Upper lobe of right lung (tissue), 1 donor: Measurements from ENCODE around the gene CISD2. TPM values are rescaled to one million over a fixed set of nuclear protein-coding genes. Genes with fewer than 3 reads are reported as not detected.
"Not testable (repeated sequence)": the region's sequence is repeated elsewhere in the genome, so short reads cannot be mapped to it uniquely, and the experiment has no call there.

Experiments used
- ATAC-seq: fragments of 200-7000 bp; cut with Tn5 transposase; one replicate; pipeline ENCODE4 v1.9.1; 2020; ENCODE audit warnings: mild to moderate bottlenecking, moderate library complexity
- DNase-seq: peaks from one replicate; pipeline ENCODE4 v3.0.0-alpha.2; 2020
- H3K27ac ChIP-seq: fragments of 200-600 bp; one replicate; pipeline ENCODE4 v1.8.0; 2022
- H3K27me3 ChIP-seq: fragments of 200-600 bp; one replicate; pipeline ENCODE4 v1.8.0; 2022; ENCODE audit warnings: mild to moderate bottlenecking
- H3K36me3 ChIP-seq: fragments of 200-600 bp; one replicate; pipeline ENCODE4 v1.8.0; 2022
- H3K4me1 ChIP-seq: fragments of 200-600 bp; one replicate; pipeline ENCODE4 v1.8.0; 2022
- H3K4me3 ChIP-seq: fragments of 200-600 bp; one replicate; pipeline ENCODE4 v1.8.0; 2022; ENCODE audit warnings: mild to moderate bottlenecking
- H3K9me3 ChIP-seq: fragments of 200-600 bp; one replicate; pipeline ENCODE4 v1.8.0; 2022
- intact Hi-C: fragments of 100-400 bp; cut with DNase I; formaldehyde crosslinking; loops from one replicate; pipeline ENCODE4 v1.11.0; 2022
- total RNA-seq: library from RNA; stranded (reverse); fragmentation: NEBNext Ultra II Directional; extraction: Animal tissue kit (Norgen Biotek cat#: 25700); gene quantifications from one replicate; pipeline ENCODE4 v1.2.1, GENCODE V29; 2021
- TF ChIP-seq, protein P1 (sequence below): fragments of 200-600 bp; IDR thresholded peaks from one replicate; pipeline ENCODE4 v1.8.0; 2022; ENCODE audit warnings: antibody characterized with exemption
- donor health status: DM: no; HTN: yes; CAD: no; lungs with severe emphysema.

The CISD2 gene
- total RNA-seq, 1 donor from 2014 or later: 24.7 TPM

DNA sequence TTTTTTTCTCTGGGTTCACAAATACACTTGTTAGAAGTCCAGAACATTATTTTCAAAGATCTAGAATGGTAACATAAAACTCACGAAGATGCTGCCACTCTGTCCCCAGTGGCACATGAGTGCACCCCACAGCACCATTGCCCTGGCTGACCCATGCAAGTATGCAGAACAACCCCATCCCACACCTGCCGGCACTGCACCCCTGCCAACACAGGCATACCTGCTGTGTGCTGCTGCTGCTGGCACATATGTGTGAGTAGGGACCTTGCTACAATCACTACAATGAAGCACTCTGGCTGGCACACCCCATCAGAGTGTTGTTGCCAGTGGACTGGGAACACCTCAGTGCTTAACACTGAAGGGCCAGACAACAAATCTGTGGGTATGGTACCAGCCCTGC, 66.9 kb downstream of the CISD2 start:
- intact Hi-C loops: no loop called here
- no peaks in the 10 kb centered on the region for H3K27me3 ChIP-seq
- no peaks in the 10 kb centered on the region for H3K9me3 ChIP-seq
- H3K36me3 ChIP-seq: no peaks in the 10 kb centered on the region
- H3K4me1 ChIP-seq: no peaks in the 10 kb centered on the region
- ATAC-seq (no peak), DNase-seq (no peak)
- no peak overlapping the region for H3K4me3 ChIP-seq
- no peak overlapping the region for H3K27ac ChIP-seq
- TF ChIP-seq, protein P1, sequence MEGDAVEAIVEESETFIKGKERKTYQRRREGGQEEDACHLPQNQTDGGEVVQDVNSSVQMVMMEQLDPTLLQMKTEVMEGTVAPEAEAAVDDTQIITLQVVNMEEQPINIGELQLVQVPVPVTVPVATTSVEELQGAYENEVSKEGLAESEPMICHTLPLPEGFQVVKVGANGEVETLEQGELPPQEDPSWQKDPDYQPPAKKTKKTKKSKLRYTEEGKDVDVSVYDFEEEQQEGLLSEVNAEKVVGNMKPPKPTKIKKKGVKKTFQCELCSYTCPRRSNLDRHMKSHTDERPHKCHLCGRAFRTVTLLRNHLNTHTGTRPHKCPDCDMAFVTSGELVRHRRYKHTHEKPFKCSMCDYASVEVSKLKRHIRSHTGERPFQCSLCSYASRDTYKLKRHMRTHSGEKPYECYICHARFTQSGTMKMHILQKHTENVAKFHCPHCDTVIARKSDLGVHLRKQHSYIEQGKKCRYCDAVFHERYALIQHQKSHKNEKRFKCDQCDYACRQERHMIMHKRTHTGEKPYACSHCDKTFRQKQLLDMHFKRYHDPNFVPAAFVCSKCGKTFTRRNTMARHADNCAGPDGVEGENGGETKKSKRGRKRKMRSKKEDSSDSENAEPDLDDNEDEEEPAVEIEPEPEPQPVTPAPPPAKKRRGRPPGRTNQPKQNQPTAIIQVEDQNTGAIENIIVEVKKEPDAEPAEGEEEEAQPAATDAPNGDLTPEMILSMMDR: no peak

DNA sequence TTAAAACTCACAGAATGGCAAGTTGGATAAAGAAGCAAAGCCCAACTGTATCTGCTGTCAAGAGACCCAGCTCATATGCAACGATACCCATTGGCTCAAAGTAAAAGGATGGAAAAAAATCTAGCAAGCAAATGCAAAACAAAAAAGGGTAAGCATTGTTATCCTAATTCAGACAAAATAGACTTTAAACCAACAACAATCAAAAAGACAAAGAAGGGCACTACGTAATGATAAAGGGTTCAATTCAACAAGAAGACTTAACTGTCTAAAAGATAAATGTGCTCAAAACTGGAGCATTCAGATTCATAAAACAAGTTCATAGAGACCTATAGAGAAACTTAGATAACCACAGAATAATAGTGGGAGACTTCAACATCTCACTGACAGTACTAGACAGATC, 69.3 kb downstream of the CISD2 start:
- H3K27me3 ChIP-seq, DNase-seq, intact Hi-C loops, ATAC-seq, H3K4me1 ChIP-seq, H3K9me3 ChIP-seq, H3K36me3 ChIP-seq, H3K4me3 ChIP-seq, H3K27ac ChIP-seq: not testable (repeated sequence)

Other genes starting within 250 kb of the CISD2 start
- 56.0 TPM for gene MANBA, start 108.0 kb upstream of the CISD2 start, total RNA-seq
- gene UBE2D3, start 41.4 kb upstream of the CISD2 start, total RNA-seq: 279 TPM
- gene SLC9B1, start 150.7 kb downstream of the CISD2 start, total RNA-seq: 1.2 TPM
- gene SLC9B2, start 207.8 kb downstream of the CISD2 start, total RNA-seq: 6.2 TPM
- 56.6 TPM for gene BDH2, start 230.8 kb downstream of the CISD2 start, total RNA-seq